Ovary (tissue), 3 donors: ENCODE data around the gene EPM2AIP1.

Source experiments
- CTCF ChIP-seq, 3 donors: fragments of 450-650 bp in 2 of 3; fragments of 200-600 bp in 1 of 3; IDR thresholded peaks; one replicate each; pipeline versions ENCODE4 v1.5.1 to v1.8.0; 2016 to 2022; ENCODE audit warnings: antibody characterized with exemption in 3 of 3, mild to moderate bottlenecking in 1 of 3
- EP300 ChIP-seq: sonication (generic); formaldehyde crosslinking; IDR thresholded peaks from one replicate; pipeline ENCODE4 v1.6.1; 2017; ENCODE audit warnings: antibody characterized with exemption
- POLR2A ChIP-seq: fragments of 450-650 bp; IDR thresholded peaks from one replicate; pipeline ENCODE4 v1.6.1; 2017; ENCODE audit warnings: antibody characterized with exemption, mild to moderate bottlenecking, moderate library complexity
- donor health status: DM: no; HTN: no; CAD: no.

DNA sequence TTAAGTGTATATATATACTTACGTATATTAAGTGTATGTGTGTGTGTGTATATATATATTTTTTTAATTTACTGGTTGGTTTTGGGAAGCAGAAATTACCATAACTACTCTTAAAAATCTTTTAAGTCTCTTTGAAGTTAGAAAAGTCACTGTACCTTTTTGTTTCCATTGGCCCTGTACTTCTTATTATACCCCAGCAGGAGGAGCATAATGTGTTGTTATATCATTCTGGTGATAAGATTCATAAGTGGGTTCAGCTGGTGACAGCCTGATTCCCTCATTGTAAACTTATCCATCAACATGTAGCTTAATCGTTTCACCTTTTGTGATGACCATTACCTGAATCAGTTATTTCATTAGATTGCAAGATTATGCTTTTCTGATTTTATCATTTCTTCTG, 31.2 kb upstream of the EPM2AIP1 start:
- no peak for TF ChIP-seq POLR2A
- TF ChIP-seq CTCF (IDR thresholded peaks at IDR 0.05): peak in 1 of 3 donors; percentile 12
- TF ChIP-seq EP300: no peak
